ENCODE measurements around the gene CDS1.

DNA sequence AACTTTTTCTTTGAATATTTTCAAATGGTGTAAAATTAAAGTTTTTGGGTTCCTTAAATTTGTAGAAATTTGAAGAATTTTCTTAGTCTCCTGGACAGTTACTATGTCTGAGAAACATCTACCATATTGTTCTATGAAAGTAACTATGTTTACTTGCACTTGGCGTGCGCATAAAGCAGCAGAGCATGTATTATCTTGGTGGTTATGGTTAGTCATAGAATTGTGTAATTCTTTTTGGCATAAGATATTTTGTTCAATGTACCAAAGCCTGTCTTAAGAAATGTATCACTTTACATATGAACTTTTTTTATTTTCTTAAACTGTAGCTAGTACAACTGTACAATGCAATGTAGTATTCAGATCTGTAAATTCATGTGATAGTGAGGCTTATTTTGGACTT is 49.2 kb downstream of the CDS1 start:
- no peak for TF ChIP-seq EZH2 (IDR thresholded peaks at IDR 0.05; ENCODE audit: borderline replicate concordance, low read depth, low read length, severe bottlenecking)
- TF ChIP-seq, protein P1, sequence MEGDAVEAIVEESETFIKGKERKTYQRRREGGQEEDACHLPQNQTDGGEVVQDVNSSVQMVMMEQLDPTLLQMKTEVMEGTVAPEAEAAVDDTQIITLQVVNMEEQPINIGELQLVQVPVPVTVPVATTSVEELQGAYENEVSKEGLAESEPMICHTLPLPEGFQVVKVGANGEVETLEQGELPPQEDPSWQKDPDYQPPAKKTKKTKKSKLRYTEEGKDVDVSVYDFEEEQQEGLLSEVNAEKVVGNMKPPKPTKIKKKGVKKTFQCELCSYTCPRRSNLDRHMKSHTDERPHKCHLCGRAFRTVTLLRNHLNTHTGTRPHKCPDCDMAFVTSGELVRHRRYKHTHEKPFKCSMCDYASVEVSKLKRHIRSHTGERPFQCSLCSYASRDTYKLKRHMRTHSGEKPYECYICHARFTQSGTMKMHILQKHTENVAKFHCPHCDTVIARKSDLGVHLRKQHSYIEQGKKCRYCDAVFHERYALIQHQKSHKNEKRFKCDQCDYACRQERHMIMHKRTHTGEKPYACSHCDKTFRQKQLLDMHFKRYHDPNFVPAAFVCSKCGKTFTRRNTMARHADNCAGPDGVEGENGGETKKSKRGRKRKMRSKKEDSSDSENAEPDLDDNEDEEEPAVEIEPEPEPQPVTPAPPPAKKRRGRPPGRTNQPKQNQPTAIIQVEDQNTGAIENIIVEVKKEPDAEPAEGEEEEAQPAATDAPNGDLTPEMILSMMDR (IDR thresholded peaks at IDR 0.05; ENCODE audit: extremely low read depth in 1 of 2, insufficient read depth in 1 of 2, low read depth in 1 of 2, low read length in 2 of 2), result no peak
- TF ChIP-seq POLR2A (IDR thresholded peaks at IDR 0.05; ENCODE audit: low read depth, low read length), result no peak
